HG03280 (cell line): ENCODE data around the gene IQGAP3.

Experiments
- ATAC-seq: cut with Tn5 transposase; IDR thresholded peaks from one replicate; pipeline ENCODE4 v1.9.1; 2021; ENCODE audit warnings: mild to moderate bottlenecking, moderate library complexity; ENCODE audit not compliant: unreplicated experiment

The IQGAP3 gene

GRCh38 chr1:156499194-156499841 is 73.0 kb downstream of the IQGAP3 start:
- no peak for ATAC-seq

GRCh38 chr1:156498432-156499193 is 73.8 kb downstream of the IQGAP3 start:
- no peak for ATAC-seq

GRCh38 chr1:156497743-156498431 is 74.5 kb downstream of the IQGAP3 start:
- ATAC-seq = no peak

- ATAC-seq = no peak
These were observed 75.2 kb downstream of the IQGAP3 start for GRCh38 chr1:156497078-156497742.

GRCh38 chr1:156496211-156496761 is 76.1 kb downstream of the IQGAP3 start:
- no peak for ATAC-seq

GRCh38 chr1:156495401-156496140 is 76.8 kb downstream of the IQGAP3 start:
- no peak for ATAC-seq

- ATAC-seq = no peak
These were observed 78.0 kb downstream of the IQGAP3 start for GRCh38 chr1:156494309-156494895.

- no peak for ATAC-seq
These were observed 78.6 kb downstream of the IQGAP3 start for GRCh38 chr1:156493742-156494141.

GRCh38 chr1:156493154-156493631 is 79.2 kb downstream of the IQGAP3 start:
- ATAC-seq = no peak

GRCh38 chr1:156492591-156493080 is 79.7 kb downstream of the IQGAP3 start:
- ATAC-seq = no peak

- no peak for ATAC-seq
These were observed 80.3 kb downstream of the IQGAP3 start for GRCh38 chr1:156492013-156492590.

GRCh38 chr1:156491151-156491949 is 81.0 kb downstream of the IQGAP3 start:
- no peak for ATAC-seq

- ATAC-seq = no peak
These were observed 81.8 kb downstream of the IQGAP3 start for GRCh38 chr1:156490401-156491032.

- ATAC-seq = no peak
These were observed 82.5 kb downstream of the IQGAP3 start for GRCh38 chr1:156489935-156490293.

GRCh38 chr1:156489166-156489934 is 83.0 kb downstream of the IQGAP3 start:
- ATAC-seq = peak; percentile 21

GRCh38 chr1:156488566-156489165 is 83.7 kb downstream of the IQGAP3 start:
- ATAC-seq = peak; percentile 46

- peak; percentile 27 for ATAC-seq
These were observed 84.5 kb downstream of the IQGAP3 start for GRCh38 chr1:156487862-156488261.
